Liver (tissue), 9 donors: ENCODE data around the gene SNAP23. TPM values are rescaled to one million over a fixed set of nuclear protein-coding genes. Genes with fewer than 3 reads are reported as not detected.
A peak's percentile ranks its signal among the peaks of the same experiment; 100 is the strongest.

Experiments used
- DNase-seq: peaks from one replicate; pipeline ENCODE4 v3.0.0-alpha.2; 2017; ENCODE audit warnings: low spot score
- H3K27ac ChIP-seq, 2 donors: one replicate each; pipeline ENCODE4 v1.7.0; 2013; ENCODE audit warnings: inconsistent platforms in 2 of 2, low read length in 2 of 2, control low read depth in 1 of 2, low read depth in 1 of 2, mild to moderate bottlenecking in 1 of 2
- H3K27me3 ChIP-seq, 4 donors: one replicate each; pipeline versions ENCODE4 v1.6.1 to v1.7.0; 2013; ENCODE audit warnings: low read length in 3 of 4, inconsistent platforms in 1 of 4, mild to moderate bottlenecking in 1 of 4, moderate library complexity in 1 of 4; ENCODE audit not compliant: control insufficient read depth in 4 of 4, insufficient read depth in 4 of 4
- H3K36me3 ChIP-seq, 4 donors: one replicate each; pipeline versions ENCODE4 v1.6.1 to v1.7.0; 2013; ENCODE audit warnings: low read length in 3 of 4, mild to moderate bottlenecking in 3 of 4, low read depth in 1 of 4, moderate library complexity in 1 of 4; ENCODE audit not compliant: control insufficient read depth in 4 of 4, insufficient read depth in 3 of 4
- H3K4me1 ChIP-seq, 4 donors: one replicate each; pipeline versions ENCODE4 v1.6.1 to v1.7.0; 2013; ENCODE audit warnings: low read length in 3 of 4, mild to moderate bottlenecking in 3 of 4, moderate library complexity in 1 of 4; ENCODE audit not compliant: control insufficient read depth in 4 of 4, insufficient read depth in 4 of 4
- H3K4me3 ChIP-seq, 3 donors: one replicate each; pipeline versions ENCODE4 v1.6.1 to v1.7.0; 2013; ENCODE audit warnings: low read length in 3 of 3, control low read depth in 1 of 3, low read depth in 1 of 3, mild to moderate bottlenecking in 1 of 3
- H3K9ac ChIP-seq, 2 donors: one replicate each; pipeline ENCODE4 v1.7.0; 2013; ENCODE audit warnings: low read length in 2 of 2, mild to moderate bottlenecking in 2 of 2, moderate library complexity in 2 of 2, control low read depth in 1 of 2, low read depth in 1 of 2
- H3K9me3 ChIP-seq, 4 donors: one replicate each; pipeline versions ENCODE4 v1.6.1 to v1.7.0; 2013; ENCODE audit warnings: low read length in 3 of 4; ENCODE audit not compliant: control insufficient read depth in 4 of 4
- ATF3 ChIP-seq: IDR thresholded peaks from 2 replicates; pipeline ENCODE4 v1.6.1; 2016; ENCODE audit warnings: antibody characterized with exemption
- EGR1 ChIP-seq, 2 donors: IDR thresholded peaks; 2 replicates each; pipeline ENCODE4 v1.6.1; 2016 to 2018; ENCODE audit warnings: antibody characterized with exemption in 2 of 2, low read depth in 2 of 2
- FOXA2 ChIP-seq: IDR thresholded peaks from 2 replicates; pipeline ENCODE4 v1.6.1; 2016; ENCODE audit warnings: antibody characterized with exemption
- HNF4G ChIP-seq: IDR thresholded peaks from 2 replicates; pipeline ENCODE4 v1.6.1; 2016; ENCODE audit warnings: antibody characterized with exemption
- JUND ChIP-seq, 2 donors: IDR thresholded peaks; 2 replicates each; pipeline ENCODE4 v1.6.1; 2016; ENCODE audit warnings: antibody characterized with exemption in 2 of 2
- NR2F2 ChIP-seq: IDR thresholded peaks from 2 replicates; pipeline ENCODE4 v1.6.1; 2016; ENCODE audit warnings: antibody characterized with exemption
- RAD21 ChIP-seq, 2 donors: IDR thresholded peaks; 2 replicates each; pipeline ENCODE4 v1.6.1; 2016; ENCODE audit warnings: antibody characterized with exemption in 2 of 2, mild to moderate bottlenecking in 2 of 2
- REST ChIP-seq: IDR thresholded peaks from 2 replicates; pipeline ENCODE4 v1.6.1; 2016; ENCODE audit warnings: antibody characterized with exemption, mild to moderate bottlenecking
- ZBTB33 ChIP-seq: IDR thresholded peaks from 2 replicates; pipeline ENCODE4 v1.6.1; 2016; ENCODE audit warnings: antibody characterized with exemption
- whole genome bisulfite sequencing: extraction: QIAGEN DNeasy Blood & Tissue Kit; methylation state at CpG from one replicate; pipeline ENCODE4 v1.1.7; 2013; 5-methylcytosine and 5-hydroxymethylcytosine counted together
- polyA plus RNA-seq, 2 donors: library from polyadenylated mRNA; stranded (reverse) in 1 of 2; unstranded in 1 of 2; fragments of 200-250 nt in 1 of 2; fragments of >200 nt in 1 of 2; fragmentation: Nextera tagmentation in 1 of 2; extraction: Ambion mirVana in 1 of 2; gene quantifications; one replicate each; pipeline versions ENCODE4 v1.2.1 to v1.2.3, GENCODE V29; 2013 to 2015
- total RNA-seq, 2 donors: library from RNA; depleted of rRNA; stranded (reverse); fragments of >200 nt; gene quantifications; one replicate each; pipeline ENCODE4 v1.2.3, GENCODE V29; 2014
- donor health status: healthy.
- donor health status: healthy.
- donor health status: healthy.
- donor health status: healthy.
- donor health status: healthy.

The SNAP23 gene
- total and polyA plus RNA-seq, 4 donors = 16.0 to 42.9 (median 25.3) TPM

- 77% methylated on average over 3 of the region's 3 CpGs for WGBS
- peak overlapping the region in 1 of 2 donors; percentile 19 for H3K27ac ChIP-seq
- H3K4me3 ChIP-seq = no peak overlapping the region
- no peak overlapping the region for H3K9ac ChIP-seq
- no peaks in the 10 kb centered on the region for H3K27me3 ChIP-seq
- H3K9me3 ChIP-seq = no peaks in the 10 kb centered on the region
- no peak for DNase-seq
- H3K36me3 ChIP-seq = peaks cover 0 to 3% (median 1%) of the 10 kb centered on the region in 4 donors
- H3K4me1 ChIP-seq = peaks cover 0 to 4% (median under 1%) of the 10 kb centered on the region in 4 donors
- TF ChIP-seq RAD21 (IDR thresholded peaks at IDR 0.05) = no peak
- TF ChIP-seq HNF4G = no peak
- TF ChIP-seq ZBTB33 = no peak
- TF ChIP-seq REST = no peak
- no peak for TF ChIP-seq NR2F2
Measured at GRCh38 chr15:42456971-42457370, 38.5 kb upstream of the SNAP23 start.

GRCh38 chr15:42457445-42458442 lies 37.7 kb upstream of the SNAP23 start:
- Histone ChIP-seq H3K4me1 (peaks cover 0 to 4% (median under 1%) of the 10 kb centered on the region in 4 donors), H3K36me3 (peaks cover 0 to 3% (median 1%) of the 10 kb centered on the region in 4 donors), H3K9ac (no peak overlapping the region), H3K9me3 (no peaks in the 10 kb centered on the region), H3K4me3 (no peak overlapping the region), H3K27ac (peak overlapping the region; percentile 19 to 26), H3K27me3 (no peaks in the 10 kb centered on the region)
- DNase-seq = no peak
- WGBS = 78% methylated on average over 8 of the region's 8 CpGs
- peak; percentile 26 for TF ChIP-seq NR2F2
- TF ChIP-seq FOXA2 = no peak

- H3K36me3 ChIP-seq = peaks cover 0 to 18% (median 13%) of the 10 kb centered on the region in 4 donors
- H3K9ac ChIP-seq = no peak overlapping the region
- no peaks in the 10 kb centered on the region for H3K27me3 ChIP-seq
- H3K4me1 ChIP-seq = peaks cover 0 to 4% (median under 1%) of the 10 kb centered on the region in 4 donors
- TF ChIP-seq FOXA2 (no peak), JUND (IDR thresholded peaks at IDR 0.05) (no peak), NR2F2 (no peak), ATF3 (no peak), HNF4G (no peak), EGR1 (IDR thresholded peaks at IDR 0.05; ENCODE audit: low read depth in 2 of 2) (no peak), ZBTB33 (no peak)
- H3K4me3 ChIP-seq = no peak overlapping the region
- H3K27ac ChIP-seq = no peak overlapping the region
- no peaks in the 10 kb centered on the region for H3K9me3 ChIP-seq
- 78% methylated on average over 3 of the region's 3 CpGs for WGBS
- DNase-seq = no peak
Measured at GRCh38 chr15:42461261-42461660, 34.2 kb upstream of the SNAP23 start.
